Lower lobe of right lung (tissue), 2 donors: ENCODE results near the gene C4orf17. TPM values are rescaled to one million over a fixed set of nuclear protein-coding genes. Genes with fewer than 3 reads are reported as not detected.
"Not testable (repeated sequence)": the region's sequence is repeated elsewhere in the genome, so short reads cannot be mapped to it uniquely, and the experiment has no call there.

Experiments used
- ATAC-seq, 2 donors: fragments of 200-7000 bp; cut with Tn5 transposase; one replicate each; pipeline ENCODE4 v1.9.1; 2020 to 2022; ENCODE audit warnings: mild to moderate bottlenecking in 2 of 2, moderate library complexity in 2 of 2
- DNase-seq: peaks from one replicate; pipeline ENCODE4 v3.0.0-alpha.2; 2020
- H3K27ac ChIP-seq: fragments of 200-600 bp; one replicate; pipeline ENCODE4 v1.8.0; 2022
- H3K27me3 ChIP-seq: fragments of 200-600 bp; one replicate; pipeline ENCODE4 v1.8.0; 2022; ENCODE audit warnings: low read depth
- H3K36me3 ChIP-seq: fragments of 200-600 bp; one replicate; pipeline ENCODE4 v1.8.0; 2022; ENCODE audit warnings: mild to moderate bottlenecking
- H3K4me1 ChIP-seq: fragments of 200-600 bp; one replicate; pipeline ENCODE4 v1.8.0; 2022
- H3K4me3 ChIP-seq: fragments of 200-600 bp; one replicate; pipeline ENCODE4 v1.8.0; 2022; ENCODE audit warnings: mild to moderate bottlenecking
- H3K9me3 ChIP-seq: fragments of 200-600 bp; one replicate; pipeline ENCODE4 v1.8.0; 2022
- intact Hi-C: fragments of 100-400 bp; cut with DNase I; formaldehyde crosslinking; loops from one replicate; pipeline ENCODE4 v1.11.0; 2022
- total RNA-seq: library from RNA; stranded (reverse); fragmentation: NEBNext Ultra II Directional; extraction: Animal tissue kit (Norgen Biotek cat#: 25700); gene quantifications from one replicate; pipeline ENCODE4 v1.2.1, GENCODE V29; 2021
- TF ChIP-seq, protein P1 (sequence below): fragments of 200-600 bp; IDR thresholded peaks from one replicate; pipeline ENCODE4 v1.8.0; 2022; ENCODE audit warnings: antibody characterized with exemption, mild to moderate bottlenecking
- donor health status: DM: no; HTN: yes; CAD: no; lungs with severe emphysema.

C4orf17 gene
- total RNA-seq, 1 donor from 2014 or later, result not detected

DNA sequence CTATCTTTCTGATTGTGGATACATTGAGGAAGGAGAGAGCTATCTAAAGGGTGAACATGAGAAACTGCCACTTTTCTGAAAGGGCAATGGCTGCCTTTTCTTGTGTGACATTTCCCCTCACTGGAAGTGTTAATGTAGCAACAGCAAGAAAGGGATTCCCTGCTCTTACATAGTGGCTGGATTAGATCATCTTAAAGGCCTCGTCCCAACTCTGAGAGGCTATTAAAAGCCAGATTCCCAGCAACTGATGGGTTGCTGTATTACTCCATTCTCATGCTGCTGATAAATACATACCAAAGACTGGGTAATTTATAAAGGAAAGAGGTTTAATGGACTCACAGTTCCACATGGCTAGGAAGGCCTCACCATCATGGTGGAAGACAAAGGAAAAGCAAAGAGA lies 41.9 kb upstream of the C4orf17 start:
- Histone ChIP-seq H3K27me3 (no peaks in the 10 kb centered on the region), H3K4me3 (no peak overlapping the region), H3K27ac (no peak overlapping the region), H3K4me1 (no peaks in the 10 kb centered on the region), H3K9me3 (no peaks in the 10 kb centered on the region), H3K36me3 (no peaks in the 10 kb centered on the region)
- ATAC-seq (no peak), DNase-seq (no peak)
- intact Hi-C loops, result loop anchor here (10.0 kb wide), 1 partner anchor 354 kb away; no protein-coding TSS in a partner anchor
- TF ChIP-seq, protein P1, sequence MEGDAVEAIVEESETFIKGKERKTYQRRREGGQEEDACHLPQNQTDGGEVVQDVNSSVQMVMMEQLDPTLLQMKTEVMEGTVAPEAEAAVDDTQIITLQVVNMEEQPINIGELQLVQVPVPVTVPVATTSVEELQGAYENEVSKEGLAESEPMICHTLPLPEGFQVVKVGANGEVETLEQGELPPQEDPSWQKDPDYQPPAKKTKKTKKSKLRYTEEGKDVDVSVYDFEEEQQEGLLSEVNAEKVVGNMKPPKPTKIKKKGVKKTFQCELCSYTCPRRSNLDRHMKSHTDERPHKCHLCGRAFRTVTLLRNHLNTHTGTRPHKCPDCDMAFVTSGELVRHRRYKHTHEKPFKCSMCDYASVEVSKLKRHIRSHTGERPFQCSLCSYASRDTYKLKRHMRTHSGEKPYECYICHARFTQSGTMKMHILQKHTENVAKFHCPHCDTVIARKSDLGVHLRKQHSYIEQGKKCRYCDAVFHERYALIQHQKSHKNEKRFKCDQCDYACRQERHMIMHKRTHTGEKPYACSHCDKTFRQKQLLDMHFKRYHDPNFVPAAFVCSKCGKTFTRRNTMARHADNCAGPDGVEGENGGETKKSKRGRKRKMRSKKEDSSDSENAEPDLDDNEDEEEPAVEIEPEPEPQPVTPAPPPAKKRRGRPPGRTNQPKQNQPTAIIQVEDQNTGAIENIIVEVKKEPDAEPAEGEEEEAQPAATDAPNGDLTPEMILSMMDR, result no peak

DNA sequence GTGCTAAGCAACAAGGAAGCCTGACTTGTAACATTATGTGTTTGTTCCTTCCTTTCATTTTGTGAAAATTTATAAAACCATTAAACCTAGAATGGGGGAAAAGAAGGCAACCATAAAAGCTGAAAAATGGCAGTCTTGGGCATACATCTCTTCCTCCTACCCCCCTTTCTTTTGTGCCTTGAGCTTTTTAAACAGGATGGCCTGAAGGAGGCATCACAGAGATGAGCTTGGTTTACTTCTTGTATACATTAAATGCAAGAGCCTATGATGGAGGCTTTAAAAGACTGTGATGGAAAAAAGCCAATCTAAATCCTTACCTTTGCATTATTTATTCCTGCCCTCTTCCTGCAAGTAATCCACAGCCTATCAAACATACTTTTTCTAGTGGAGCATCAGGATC lies 39.5 kb upstream of the C4orf17 start:
- H3K4me3 ChIP-seq, result no peak overlapping the region
- H3K9me3 ChIP-seq, result no peaks in the 10 kb centered on the region
- intact Hi-C loops, result no loop called here
- no peak overlapping the region for H3K27ac ChIP-seq
- no peak for DNase-seq
- no peaks in the 10 kb centered on the region for H3K4me1 ChIP-seq
- TF ChIP-seq, protein P1, result no peak
- H3K36me3 ChIP-seq, result no peaks in the 10 kb centered on the region
- H3K27me3 ChIP-seq, result no peaks in the 10 kb centered on the region
- ATAC-seq, result no peak

GRCh38 chr4:99471896-99472295 lies 38.9 kb upstream of the C4orf17 start:
- no peak overlapping the region for H3K4me3 ChIP-seq
- H3K4me1 ChIP-seq, result no peaks in the 10 kb centered on the region
- no peaks in the 10 kb centered on the region for H3K27me3 ChIP-seq
- TF ChIP-seq, protein P1, result no peak
- H3K9me3 ChIP-seq, result no peaks in the 10 kb centered on the region
- H3K27ac ChIP-seq, result no peak overlapping the region
- DNase-seq (no peak), ATAC-seq (no peak)
- no peaks in the 10 kb centered on the region for H3K36me3 ChIP-seq
- intact Hi-C loops, result no loop called here

DNA sequence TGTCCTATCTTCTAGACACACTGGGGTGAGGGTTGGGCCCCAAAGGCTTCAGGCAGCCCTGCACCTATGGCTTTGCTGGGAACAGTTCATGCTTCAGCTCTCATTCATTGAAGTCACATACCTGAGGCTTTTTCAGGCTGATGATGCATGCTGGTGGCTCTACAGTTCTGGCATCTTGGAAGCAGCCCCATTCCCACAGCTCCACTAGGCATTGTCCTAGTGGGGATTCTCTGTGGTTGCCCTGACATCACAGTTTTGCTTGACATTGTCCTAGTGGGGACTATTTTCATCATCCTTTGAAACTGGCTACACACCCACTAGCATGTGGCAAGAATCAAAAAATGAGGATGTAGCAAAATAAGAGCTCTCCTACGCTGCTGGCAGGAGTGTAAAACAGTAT lies 37.7 kb upstream of the C4orf17 start:
- DNase-seq (no peak), ATAC-seq (no peak)
- Histone ChIP-seq H3K9me3 (no peaks in the 10 kb centered on the region), H3K27me3 (no peaks in the 10 kb centered on the region), H3K27ac (no peak overlapping the region), H3K4me3 (no peak overlapping the region), H3K4me1 (no peaks in the 10 kb centered on the region), H3K36me3 (no peaks in the 10 kb centered on the region)
- TF ChIP-seq, protein P1, result no peak
- intact Hi-C loops, result no loop called here

GRCh38 chr4:99483636-99484035 lies 27.2 kb upstream of the C4orf17 start:
- peaks cover 21% of the 10 kb centered on the region for H3K9me3 ChIP-seq
- no peak for DNase-seq
- no peaks in the 10 kb centered on the region for H3K36me3 ChIP-seq
- intact Hi-C loops, result no loop called here
- ATAC-seq, result no peak
- TF ChIP-seq, protein P1, result no peak
- H3K4me3 ChIP-seq, result no peak overlapping the region
- no peak overlapping the region for H3K27ac ChIP-seq
- no peaks in the 10 kb centered on the region for H3K4me1 ChIP-seq
- no peaks in the 10 kb centered on the region for H3K27me3 ChIP-seq

DNA sequence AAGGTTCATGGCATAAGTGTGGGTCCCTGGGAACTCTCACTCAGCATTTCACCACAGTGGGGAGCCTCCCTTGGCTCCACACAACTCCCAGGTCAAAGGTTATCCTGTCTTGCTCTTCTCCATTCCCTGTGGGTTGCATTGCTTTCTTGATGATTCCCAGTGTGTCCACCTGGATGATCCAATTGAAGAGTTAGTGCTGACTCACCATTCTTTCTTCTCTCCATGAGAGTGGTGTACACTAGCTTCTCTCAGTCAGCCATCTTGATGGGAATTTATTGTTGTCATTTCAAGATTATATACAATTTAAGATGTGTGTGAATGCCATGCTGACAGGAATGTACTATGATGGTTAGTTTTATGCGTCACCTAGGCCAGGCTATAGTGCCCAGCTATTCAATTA lies 25.6 kb upstream of the C4orf17 start:
- intact Hi-C loops, result no loop called here
- DNase-seq (no peak), ATAC-seq (no peak)
- Histone ChIP-seq H3K9me3 (peaks cover 21% of the 10 kb centered on the region), H3K36me3 (no peaks in the 10 kb centered on the region), H3K4me1 (no peaks in the 10 kb centered on the region), H3K27ac (no peak overlapping the region), H3K27me3 (no peaks in the 10 kb centered on the region), H3K4me3 (no peak overlapping the region)
- TF ChIP-seq, protein P1, result no peak

- H3K27me3 ChIP-seq, H3K4me3 ChIP-seq, H3K27ac ChIP-seq, ATAC-seq, H3K4me1 ChIP-seq, intact Hi-C loops, H3K36me3 ChIP-seq, DNase-seq: not testable (repeated sequence)
- H3K9me3 ChIP-seq, result peaks cover 21% of the 10 kb centered on the region
Measured at GRCh38 chr4:99486648-99487047, 24.2 kb upstream of the C4orf17 start.
